GM19099 (cell line): ENCODE results near the gene SYS1.

Source experiments
- POLR2A ChIP-seq: IDR thresholded peaks from 3 replicates; pipeline ENCODE4 v1.6.1; 2011; ENCODE audit warnings: low read depth; ENCODE audit not compliant: insufficient read length; ENCODE audit errors: extremely low read depth

Gene SYS1

DNA sequence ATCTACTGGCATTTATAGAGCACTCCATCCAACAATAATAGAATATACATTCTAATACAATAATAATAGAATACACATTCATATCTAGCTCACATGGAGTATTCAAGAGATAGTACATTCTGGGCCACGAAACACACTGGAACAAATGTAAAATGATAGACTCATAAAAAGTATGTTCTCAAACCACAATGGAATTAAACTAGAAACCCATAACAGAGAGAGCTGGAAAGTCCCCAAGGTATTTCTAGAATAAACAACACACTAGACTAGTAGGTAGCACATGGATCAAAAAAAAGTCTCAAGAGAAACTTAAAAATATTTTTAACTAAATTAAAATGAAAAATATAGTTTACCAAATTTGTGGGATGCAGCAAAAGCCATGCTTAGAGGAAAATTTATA lies 24.3 kb downstream of the SYS1 start:
- no peak for TF ChIP-seq POLR2A

GRCh38 chr20:45390931-45391330 lies 28.0 kb downstream of the SYS1 start:
- no peak for TF ChIP-seq POLR2A

GRCh38 chr20:45391559-45391958 lies 28.6 kb downstream of the SYS1 start:
- TF ChIP-seq POLR2A = no peak

GRCh38 chr20:45392733-45393132 lies 29.8 kb downstream of the SYS1 start:
- TF ChIP-seq POLR2A = no peak

GRCh38 chr20:45394221-45395113 lies 31.5 kb downstream of the SYS1 start:
- no peak for TF ChIP-seq POLR2A

- TF ChIP-seq POLR2A = no peak
Observed at GRCh38 chr20:45395114-45395415, 32.1 kb downstream of the SYS1 start.

DNA sequence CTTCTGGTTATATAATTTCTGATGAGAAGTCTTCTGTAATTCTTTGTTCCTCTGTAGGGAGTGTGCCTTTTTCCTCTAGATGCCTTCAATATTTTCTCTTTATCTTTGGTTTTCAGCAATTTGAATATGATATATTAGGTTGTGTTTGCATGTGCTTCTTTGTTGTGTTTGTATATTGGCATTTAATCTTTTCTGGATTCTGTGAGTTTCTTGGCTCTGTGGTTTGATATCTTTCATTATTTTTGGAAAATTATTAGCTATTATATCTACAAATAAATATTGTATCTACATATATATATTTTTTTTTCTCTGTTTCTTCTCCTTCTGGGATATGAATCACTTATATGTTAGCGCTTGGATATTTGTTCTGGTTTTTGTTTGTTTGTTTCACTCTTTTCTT lies 36.1 kb downstream of the SYS1 start:
- no peak for TF ChIP-seq POLR2A

- no peak for TF ChIP-seq POLR2A
Observed at GRCh38 chr20:45400346-45401031, 37.5 kb downstream of the SYS1 start.

- no peak for TF ChIP-seq POLR2A
Observed at GRCh38 chr20:45402946-45403345, 40.0 kb downstream of the SYS1 start.

DNA sequence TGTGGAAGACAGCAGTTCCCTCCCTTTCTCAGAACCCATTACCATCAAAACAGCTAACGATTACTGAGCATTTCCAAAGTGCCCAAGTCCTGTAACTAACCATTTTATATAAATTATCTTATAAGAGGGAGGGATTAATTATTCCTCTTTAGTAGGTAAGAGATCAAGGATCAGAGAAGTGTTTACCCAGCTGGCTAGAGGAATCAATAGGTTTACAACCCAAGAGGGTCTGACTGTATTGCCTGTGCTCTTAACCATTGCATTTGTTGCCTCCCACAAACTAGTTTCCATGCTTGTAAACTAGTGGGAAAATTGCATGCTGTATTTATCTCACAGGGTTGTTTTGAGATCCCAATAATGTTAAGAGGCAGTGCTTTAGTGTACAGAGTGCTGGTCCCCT lies 41.5 kb downstream of the SYS1 start:
- no peak for TF ChIP-seq POLR2A

DNA sequence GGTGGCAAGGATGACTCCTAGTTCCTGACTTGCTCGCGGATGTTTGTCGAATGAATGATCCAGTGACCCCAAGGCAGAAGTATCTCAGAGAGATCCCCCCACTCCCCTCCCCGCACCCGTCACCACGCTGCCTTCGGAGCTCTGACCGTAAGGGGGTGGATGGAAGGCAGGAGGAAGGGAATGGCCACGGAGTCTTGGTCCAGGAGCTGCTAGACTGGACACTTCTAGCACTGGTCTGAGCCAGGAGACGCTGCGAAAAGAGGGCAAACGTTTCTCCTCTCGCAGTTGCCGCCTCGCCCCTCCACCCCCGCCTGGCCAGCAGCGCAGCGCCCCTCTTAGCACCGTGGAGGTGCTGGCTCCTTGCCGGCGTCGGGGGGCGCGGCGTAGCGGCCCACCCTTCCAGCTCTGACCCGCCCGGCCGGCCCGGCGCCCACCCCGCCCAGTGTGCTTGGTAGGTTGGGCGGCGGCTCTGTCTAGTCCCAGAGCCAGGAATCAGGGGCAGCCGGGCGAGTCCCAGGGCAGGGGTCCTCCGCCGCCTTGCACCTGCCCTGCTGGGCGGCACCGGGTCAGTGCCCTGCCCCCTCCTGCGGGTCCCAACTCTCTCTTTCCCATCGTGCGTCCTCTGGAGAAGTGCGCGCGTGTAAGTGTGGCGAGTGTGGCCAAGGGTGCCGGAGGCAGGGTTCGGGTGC lies 42.8 kb downstream of the SYS1 start:
- no peak for TF ChIP-seq POLR2A

- no peak for TF ChIP-seq POLR2A
Observed at GRCh38 chr20:45406260-45407066, 43.5 kb downstream of the SYS1 start.

- no peak for TF ChIP-seq POLR2A
Observed at GRCh38 chr20:45407067-45407745, 44.2 kb downstream of the SYS1 start.

- no peak for TF ChIP-seq POLR2A
Observed at GRCh38 chr20:45407783-45408645, 45.1 kb downstream of the SYS1 start, which contains the start of gene DBNDD2. Gene DBNDD2, plus strand, starts transcription at chr20:45408289. Its CDS starts 179 bp downstream, at chr20:45408468.

DNA sequence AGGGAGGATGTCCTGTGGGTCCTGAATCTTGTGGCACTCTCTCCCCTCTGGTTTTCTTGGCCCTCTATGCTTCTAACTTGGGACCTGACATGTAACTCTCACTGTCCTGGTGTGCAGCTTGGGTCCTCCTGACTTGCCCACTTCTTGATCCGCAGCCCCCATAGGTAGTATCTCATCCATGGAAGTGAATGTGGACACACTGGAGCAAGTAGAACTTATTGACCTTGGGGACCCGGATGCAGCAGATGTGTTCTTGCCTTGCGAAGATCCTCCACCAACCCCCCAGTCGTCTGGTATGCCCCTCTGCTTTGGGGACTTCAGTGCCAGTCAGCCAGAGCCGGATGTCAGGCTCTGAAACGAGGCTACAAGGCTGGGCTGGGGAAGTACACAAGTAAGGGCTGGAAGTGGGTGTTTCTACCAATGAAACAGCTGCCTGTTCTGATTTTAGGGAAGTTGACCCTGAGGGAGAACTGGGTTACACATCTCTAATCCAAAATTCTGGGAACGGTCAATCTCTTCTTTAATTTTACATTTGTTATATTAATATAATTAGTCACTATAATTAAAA lies 45.8 kb downstream of the SYS1 start:
- no peak for TF ChIP-seq POLR2A
